ENCODE results near the gene TCF4.

Gene TCF4

DNA sequence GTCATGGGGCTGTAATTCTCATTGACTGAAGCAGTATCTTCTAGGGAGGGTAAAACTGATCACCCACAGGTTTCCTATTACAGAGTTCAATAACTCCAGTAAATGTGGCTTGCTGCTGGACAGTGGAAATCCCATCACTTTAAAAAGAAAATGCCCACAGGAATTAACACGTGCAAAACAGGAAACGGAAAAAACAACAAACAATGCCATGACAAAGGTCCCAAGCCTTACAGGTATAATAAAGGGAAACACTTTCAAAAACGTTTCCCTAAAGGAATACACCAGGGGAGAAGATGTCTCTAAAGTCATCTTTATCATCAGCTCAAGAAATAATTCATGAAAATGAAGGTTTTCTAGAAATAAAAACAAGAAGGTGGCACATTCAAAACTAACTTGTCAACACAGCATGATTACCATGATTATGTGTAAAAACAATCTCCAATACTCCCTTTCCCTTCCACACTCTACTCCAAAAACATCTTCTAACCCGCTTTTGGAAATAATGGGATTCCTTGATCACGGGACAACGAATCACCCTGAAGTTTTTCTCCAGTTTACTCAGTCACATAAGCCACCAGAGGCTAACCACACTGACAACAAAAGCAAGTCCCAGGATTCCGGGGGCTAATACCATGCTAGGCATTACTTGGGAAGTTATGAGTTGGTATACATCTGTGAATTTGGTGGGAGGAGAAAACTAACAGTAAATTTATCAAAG, 167.9 kb downstream of the TCF4 start:
- peaks cover 86% of the 10 kb centered on the region for H3K4me1 ChIP-seq (ENCODE audit: insufficient read depth, low read length)
- 34% methylated on average over 6 of the region's 7 CpGs for WGBS
- H3K27ac ChIP-seq (ENCODE audit: low read depth, low read length): peak overlapping the region; percentile 70
- no peaks in the 10 kb centered on the region for H3K9me3 ChIP-seq (ENCODE audit: insufficient read depth, low read depth, low read length)
- no peaks in the 10 kb centered on the region for H3K36me3 ChIP-seq (ENCODE audit: insufficient read depth, low read length)
- 0 out of 2 replicates have a peak overlapping the region, but pooled peaks have one; percentile 11 for H3K9ac ChIP-seq (ENCODE audit: low read depth, low read length)
- peak overlapping the region; percentile 3 for H3K4me3 ChIP-seq (ENCODE audit: low read length)
- H3K27me3 ChIP-seq (ENCODE audit: insufficient read depth, low read length): no peaks in the 10 kb centered on the region

DNA sequence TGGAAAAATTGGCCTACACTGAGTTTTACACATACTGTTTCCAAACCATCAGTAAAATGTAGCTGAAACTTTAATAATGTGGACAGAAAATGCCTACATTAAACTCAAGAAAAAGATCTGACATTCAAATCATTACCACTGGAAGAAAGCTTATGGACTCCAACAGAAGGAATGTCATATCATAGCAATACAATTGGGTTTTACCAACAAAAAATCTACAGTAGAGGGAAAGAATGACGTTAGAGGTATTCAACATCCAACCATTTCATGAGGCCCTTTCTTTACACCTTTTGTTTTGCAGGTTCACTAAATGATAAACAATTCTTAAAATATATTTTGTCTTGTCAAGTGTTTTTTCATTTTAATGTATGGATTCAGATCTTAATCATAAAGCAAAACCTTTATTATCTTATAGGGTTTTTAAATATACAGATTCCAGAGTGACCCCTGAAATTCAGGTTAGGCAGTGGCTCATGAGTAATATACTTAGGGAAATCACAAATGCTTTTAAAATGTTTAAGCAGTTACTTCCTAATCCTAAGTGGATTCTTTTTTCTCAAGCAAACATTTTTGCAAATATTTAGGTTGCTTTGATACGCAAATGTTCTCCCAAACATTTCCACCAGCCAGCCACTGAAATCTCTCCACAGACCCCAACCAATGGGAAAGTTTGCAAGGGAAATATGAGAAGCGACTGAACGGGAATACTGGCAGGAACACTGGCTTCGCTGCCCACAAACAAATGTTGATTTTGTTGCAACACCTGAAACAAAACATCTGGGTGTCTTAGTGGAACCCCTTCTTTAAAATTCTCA, 168.7 kb downstream of the TCF4 start:
- 6% methylated on average over 3 of the region's 5 CpGs for WGBS
- Histone ChIP-seq H3K27ac (ENCODE audit: low read depth, low read length) (peak overlapping the region; percentile 70), H3K4me1 (ENCODE audit: insufficient read depth, low read length) (peaks cover 86% of the 10 kb centered on the region), H3K27me3 (ENCODE audit: insufficient read depth, low read length) (no peaks in the 10 kb centered on the region), H3K4me3 (ENCODE audit: low read length) (peak overlapping the region; percentile 3), H3K9me3 (ENCODE audit: insufficient read depth, low read depth, low read length) (no peaks in the 10 kb centered on the region), H3K36me3 (ENCODE audit: insufficient read depth, low read length) (no peaks in the 10 kb centered on the region), H3K9ac (ENCODE audit: low read depth, low read length) (no peak overlapping the region)

DNA sequence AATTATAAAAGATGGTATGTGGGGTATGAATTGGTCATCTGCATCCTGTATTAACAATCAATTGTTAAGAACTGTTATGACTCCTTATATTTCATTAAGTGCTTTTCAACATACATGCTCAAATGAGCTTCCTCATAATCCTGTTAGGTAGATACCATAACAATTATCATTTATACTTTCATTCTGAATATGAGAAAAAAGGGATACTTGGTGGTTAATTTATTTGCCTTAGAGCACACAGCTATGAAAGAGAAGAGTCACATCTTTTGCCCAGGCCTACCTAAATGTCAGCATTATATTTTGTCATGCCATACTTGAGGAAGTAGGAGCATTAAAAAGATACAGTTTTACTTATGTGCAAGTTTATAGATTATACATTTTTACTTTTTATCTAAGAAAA, 169.6 kb downstream of the TCF4 start:
- no peaks in the 10 kb centered on the region for H3K9me3 ChIP-seq (ENCODE audit: insufficient read depth, low read depth, low read length)
- H3K9ac ChIP-seq (ENCODE audit: low read depth, low read length): no peak overlapping the region
- H3K4me3 ChIP-seq (ENCODE audit: low read length): no peak overlapping the region
- H3K4me1 ChIP-seq (ENCODE audit: insufficient read depth, low read length): peaks cover 86% of the 10 kb centered on the region
- no peaks in the 10 kb centered on the region for H3K36me3 ChIP-seq (ENCODE audit: insufficient read depth, low read length)
- no peak overlapping the region for H3K27ac ChIP-seq (ENCODE audit: low read depth, low read length)
- H3K27me3 ChIP-seq (ENCODE audit: insufficient read depth, low read length): no peaks in the 10 kb centered on the region

DNA sequence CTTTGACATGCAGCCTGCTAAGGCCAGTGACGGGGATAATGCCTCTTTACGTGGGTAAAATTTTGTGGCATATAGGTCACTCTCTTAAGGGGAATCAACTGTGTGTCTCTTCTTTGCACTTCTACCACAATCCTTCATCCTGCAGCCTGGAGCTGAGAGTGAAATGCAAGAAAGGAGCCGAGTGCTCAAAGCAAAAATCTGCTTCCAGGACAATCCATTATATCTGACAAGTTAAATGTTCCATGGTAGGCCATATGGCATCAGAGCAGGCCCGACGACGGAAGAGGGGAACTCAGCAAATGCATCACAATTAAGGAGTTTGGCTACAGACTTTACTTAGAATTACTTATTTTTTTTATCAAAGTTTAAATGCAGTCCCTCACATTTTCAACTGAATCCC, 171.2 kb downstream of the TCF4 start:
- peaks cover 74% of the 10 kb centered on the region for H3K4me1 ChIP-seq (ENCODE audit: insufficient read depth, low read length)
- H3K36me3 ChIP-seq (ENCODE audit: insufficient read depth, low read length): no peaks in the 10 kb centered on the region
- WGBS: 65% methylated on average over 6 of the region's 6 CpGs
- H3K27ac ChIP-seq (ENCODE audit: low read depth, low read length): no peak overlapping the region
- H3K27me3 ChIP-seq (ENCODE audit: insufficient read depth, low read length): no peaks in the 10 kb centered on the region
- H3K4me3 ChIP-seq (ENCODE audit: low read length): no peak overlapping the region
- H3K9me3 ChIP-seq (ENCODE audit: insufficient read depth, low read depth, low read length): no peaks in the 10 kb centered on the region
- H3K9ac ChIP-seq (ENCODE audit: low read depth, low read length): no peak overlapping the region

DNA sequence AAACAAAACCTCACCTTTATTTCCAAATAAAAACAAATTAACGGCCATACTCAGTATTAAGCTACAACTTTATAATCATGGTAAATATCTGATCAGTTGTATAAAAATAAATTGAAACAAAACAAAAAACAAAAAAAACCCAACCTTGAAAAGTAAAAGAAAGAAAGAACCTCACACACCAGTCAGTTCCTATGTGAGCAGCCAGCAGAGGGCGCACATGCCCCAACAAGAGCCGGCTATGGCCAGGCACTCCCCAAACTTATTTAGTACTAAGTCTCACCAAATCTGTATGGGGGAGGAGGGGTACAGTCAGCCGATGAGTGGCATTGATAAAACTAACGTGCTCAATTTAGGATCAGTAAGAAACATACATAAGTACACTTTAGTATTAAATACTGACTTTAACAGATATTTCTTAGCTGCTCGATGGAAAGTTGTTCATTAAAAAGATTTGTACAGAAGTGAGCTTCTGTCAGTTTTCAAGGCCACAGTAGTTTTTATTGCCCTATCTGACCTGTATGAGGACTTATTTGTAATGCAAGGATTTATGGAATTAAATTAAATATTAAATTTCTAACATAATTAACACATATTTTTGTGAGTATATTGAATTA, 172.6 kb downstream of the TCF4 start:
- 29% methylated on average over 3 of the region's 6 CpGs for WGBS
- H3K27me3 ChIP-seq (ENCODE audit: insufficient read depth, low read length): no peaks in the 10 kb centered on the region
- peaks cover 59% of the 10 kb centered on the region for H3K4me1 ChIP-seq (ENCODE audit: insufficient read depth, low read length)
- H3K36me3 ChIP-seq (ENCODE audit: insufficient read depth, low read length): no peaks in the 10 kb centered on the region
- H3K27ac ChIP-seq (ENCODE audit: low read depth, low read length): no peak overlapping the region
- H3K9ac ChIP-seq (ENCODE audit: low read depth, low read length): no peak overlapping the region
- no peaks in the 10 kb centered on the region for H3K9me3 ChIP-seq (ENCODE audit: insufficient read depth, low read depth, low read length)
- no peak overlapping the region for H3K4me3 ChIP-seq (ENCODE audit: low read length)

DNA sequence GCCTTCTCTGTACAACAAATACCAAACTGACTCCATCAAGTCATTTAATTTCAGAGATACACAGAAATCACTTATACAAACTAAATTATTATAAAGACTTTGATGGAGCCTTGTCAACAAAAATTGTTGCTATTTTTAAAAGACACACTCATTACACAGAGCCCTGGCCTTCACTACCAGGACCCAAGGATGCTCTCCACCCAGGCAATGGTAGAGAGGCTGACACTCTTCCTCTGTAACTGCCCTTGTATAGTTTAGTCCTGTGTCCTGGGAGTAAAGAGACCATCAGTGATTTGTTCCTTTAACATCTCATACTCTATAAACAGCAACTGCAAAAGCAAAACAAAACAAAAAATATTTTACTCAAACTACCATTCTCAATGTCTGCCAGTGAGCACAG, 173.5 kb downstream of the TCF4 start:
- no peaks in the 10 kb centered on the region for H3K27me3 ChIP-seq (ENCODE audit: insufficient read depth, low read length)
- no peak overlapping the region for H3K9ac ChIP-seq (ENCODE audit: low read depth, low read length)
- H3K4me3 ChIP-seq (ENCODE audit: low read length): no peak overlapping the region
- no peaks in the 10 kb centered on the region for H3K36me3 ChIP-seq (ENCODE audit: insufficient read depth, low read length)
- no peaks in the 10 kb centered on the region for H3K9me3 ChIP-seq (ENCODE audit: insufficient read depth, low read depth, low read length)
- peaks cover 56% of the 10 kb centered on the region for H3K4me1 ChIP-seq (ENCODE audit: insufficient read depth, low read length)
- no peak overlapping the region for H3K27ac ChIP-seq (ENCODE audit: low read depth, low read length)

DNA sequence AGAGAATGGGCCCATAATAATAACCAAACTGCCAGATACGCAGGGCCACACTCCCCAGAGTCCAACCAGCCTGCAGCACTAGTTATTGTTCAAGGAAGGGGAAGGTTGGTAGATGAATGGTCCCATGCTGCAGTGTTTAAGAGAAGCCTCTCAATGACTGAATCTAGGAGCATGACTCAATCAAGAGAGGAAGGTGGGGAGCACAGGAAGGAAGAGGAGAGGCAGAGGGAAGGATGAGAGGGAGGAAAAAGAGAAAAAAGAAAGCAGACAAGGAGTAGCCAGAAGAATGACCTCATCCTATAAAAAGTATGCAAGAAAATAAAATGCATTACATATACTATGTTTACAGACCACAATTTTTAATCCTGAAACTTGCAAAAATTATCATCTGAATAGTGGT, 174.5 kb downstream of the TCF4 start:
- WGBS: 93% methylated on average over 1 of the region's 1 CpG
- Histone ChIP-seq H3K9me3 (ENCODE audit: insufficient read depth, low read depth, low read length) (no peaks in the 10 kb centered on the region), H3K27me3 (ENCODE audit: insufficient read depth, low read length) (no peaks in the 10 kb centered on the region), H3K27ac (ENCODE audit: low read depth, low read length) (no peak overlapping the region), H3K4me3 (ENCODE audit: low read length) (no peak overlapping the region), H3K4me1 (ENCODE audit: insufficient read depth, low read length) (peaks cover 56% of the 10 kb centered on the region), H3K36me3 (ENCODE audit: insufficient read depth, low read length) (no peaks in the 10 kb centered on the region), H3K9ac (ENCODE audit: low read depth, low read length) (no peak overlapping the region)

DNA sequence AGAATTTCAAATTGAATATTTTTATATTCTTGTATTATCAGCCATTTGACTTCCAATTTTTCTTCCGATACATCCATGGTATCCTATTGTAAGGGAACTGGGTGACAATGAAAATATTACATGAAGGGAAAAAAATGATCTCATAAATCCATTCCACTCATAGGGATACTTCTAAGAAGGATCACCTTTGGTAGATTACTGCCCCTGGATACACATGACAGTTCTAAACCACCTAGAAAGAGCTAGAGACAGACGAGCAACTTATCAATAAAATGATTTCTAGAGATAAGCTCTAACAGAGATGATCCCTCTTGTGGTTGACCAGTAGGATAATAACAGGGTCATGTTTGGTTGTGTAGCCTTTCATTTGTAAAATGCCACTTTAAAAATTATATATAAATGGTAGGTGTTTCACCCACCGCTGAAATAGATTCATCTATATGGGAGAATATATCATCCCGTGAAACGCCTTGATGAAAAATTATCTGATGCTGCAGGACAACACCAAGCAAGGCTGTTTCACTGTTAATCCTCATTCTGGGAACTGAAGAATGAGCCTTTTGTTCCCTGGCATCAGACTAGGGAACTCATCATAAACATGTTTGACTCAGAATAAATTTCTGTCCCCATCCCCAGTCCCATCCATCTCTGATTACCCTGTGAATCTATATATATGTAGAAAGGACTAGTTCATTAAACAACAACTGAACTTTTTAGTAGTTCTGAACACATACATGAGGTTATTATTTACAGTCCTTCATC, 180.0 kb downstream of the TCF4 start:
- Histone ChIP-seq H3K4me3 (ENCODE audit: low read length) (no peak overlapping the region), H3K27ac (ENCODE audit: low read depth, low read length) (no peak overlapping the region), H3K9ac (ENCODE audit: low read depth, low read length) (no peak overlapping the region), H3K4me1 (ENCODE audit: insufficient read depth, low read length) (peaks cover 69% of the 10 kb centered on the region), H3K9me3 (ENCODE audit: insufficient read depth, low read depth, low read length) (no peaks in the 10 kb centered on the region), H3K27me3 (ENCODE audit: insufficient read depth, low read length) (no peaks in the 10 kb centered on the region), H3K36me3 (ENCODE audit: insufficient read depth, low read length) (no peaks in the 10 kb centered on the region)
- 98% methylated on average over 4 of the region's 5 CpGs for WGBS

DNA sequence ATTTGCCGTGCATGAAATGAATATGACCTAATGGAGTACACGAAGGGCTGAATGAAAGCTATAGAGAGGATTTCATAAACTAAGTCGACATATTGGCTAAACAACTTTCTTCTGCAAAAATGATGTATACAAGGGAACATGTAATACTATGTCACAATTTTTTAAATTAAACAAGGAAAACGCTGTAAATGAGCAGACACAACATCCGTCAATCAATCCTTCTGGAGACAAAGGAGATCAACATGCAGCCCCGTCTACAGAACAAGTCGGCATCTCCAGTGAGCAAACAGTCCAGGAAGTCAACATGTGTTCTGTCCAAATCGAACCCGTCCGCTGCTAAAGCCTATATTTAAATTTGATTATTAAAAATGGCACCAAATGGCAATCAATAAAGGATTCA, 180.8 kb downstream of the TCF4 start:
- Histone ChIP-seq H3K27me3 (ENCODE audit: insufficient read depth, low read length) (no peaks in the 10 kb centered on the region), H3K27ac (ENCODE audit: low read depth, low read length) (no peak overlapping the region), H3K4me3 (ENCODE audit: low read length) (no peak overlapping the region), H3K36me3 (ENCODE audit: insufficient read depth, low read length) (no peaks in the 10 kb centered on the region), H3K9ac (ENCODE audit: low read depth, low read length) (no peak overlapping the region), H3K4me1 (ENCODE audit: insufficient read depth, low read length) (peaks cover 77% of the 10 kb centered on the region), H3K9me3 (ENCODE audit: insufficient read depth, low read depth, low read length) (no peaks in the 10 kb centered on the region)
- whole genome bisulfite sequencing: 95% methylated on average over 9 of the region's 10 CpGs

DNA sequence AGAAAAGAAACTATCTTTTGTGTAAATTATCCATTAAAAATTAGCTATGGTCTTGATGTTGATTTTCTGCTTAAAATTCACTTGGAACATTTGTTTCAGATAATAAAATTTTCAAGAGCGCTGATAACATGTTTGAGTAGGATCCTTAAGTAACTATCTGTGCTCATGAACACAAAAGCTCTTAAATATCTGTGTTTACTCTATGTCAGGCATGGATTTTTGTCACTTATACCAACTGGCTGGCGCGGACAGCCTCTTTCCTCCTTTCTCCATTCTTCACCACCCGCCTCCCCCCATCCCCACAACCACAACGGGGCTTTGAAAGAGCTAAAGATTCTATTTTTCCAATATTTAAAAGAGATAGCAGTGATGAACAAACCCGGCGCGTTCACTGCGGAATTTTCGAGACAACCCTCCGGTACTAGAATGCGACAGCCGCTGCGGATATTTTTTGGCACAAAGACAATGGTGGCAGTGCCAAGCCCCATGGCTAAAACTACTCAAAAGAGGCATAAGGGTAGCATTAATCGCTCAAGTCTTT, 181.5 kb downstream of the TCF4 start:
- H3K27me3 ChIP-seq (ENCODE audit: insufficient read depth, low read length): no peaks in the 10 kb centered on the region
- H3K9me3 ChIP-seq (ENCODE audit: insufficient read depth, low read depth, low read length): no peaks in the 10 kb centered on the region
- no peaks in the 10 kb centered on the region for H3K36me3 ChIP-seq (ENCODE audit: insufficient read depth, low read length)
- no peak overlapping the region for H3K4me3 ChIP-seq (ENCODE audit: low read length)
- H3K4me1 ChIP-seq (ENCODE audit: insufficient read depth, low read length): peaks cover 83% of the 10 kb centered on the region
- no peak overlapping the region for H3K27ac ChIP-seq (ENCODE audit: low read depth, low read length)
- 96% methylated on average over 14 of the region's 15 CpGs for WGBS
- no peak overlapping the region for H3K9ac ChIP-seq (ENCODE audit: low read depth, low read length)

Measured in HUES64 (cell line).